HepG2 (cell line): ENCODE measurements around the gene HARBI1. TPM values are rescaled to one million over a fixed set of nuclear protein-coding genes. Genes with fewer than 3 reads are reported as not detected.

Source experiments
- ATAC-seq: fragments of 200-7000 bp; cut with Tn5 transposase; 3 replicates; pipeline ENCODE4 v1.9.1; 2020; ENCODE audit warnings: mild to moderate bottlenecking, moderate library complexity
- BruUV-seq: library from RNA; stranded (reverse); fragments of 400-500 nt; replicated peaks from 2 replicates; lab custom pipeline; 2021; lab: Mats Ljungman, UMichigan
- CTCF ChIA-PET: fragments of 300-600 bp; formaldehyde crosslinking; extraction: SDS; loops from one replicate; lab custom pipeline; 2021; ENCODE audit warnings: low total read pairs, inconsistent platforms, low intra/inter-chr PET ratio; lab: Yijun Ruan, JAX
- POLR2A ChIA-PET: fragments of 350-600 bp; sonication (Branson Sonifier 250); formaldehyde crosslinking; loops from one replicate; lab custom pipeline; 2020; ENCODE audit warnings: antibody characterized with exemption, inconsistent platforms; lab: Yijun Ruan, JAX
- DNase-seq: peaks from one replicate; pipeline ENCODE4 v3.0.0-alpha.2; 2015; ENCODE audit warnings: low spot score
- FAIRE-seq: peaks from 3 replicates; lab custom pipeline; 2011; peaks lifted over from hg19 to GRCh38; lab: Jason Lieb, UNC
- H2AFZ ChIP-seq: one replicate; pipeline ENCODE4 v1.6.1; 2011; ENCODE audit warnings: low read length, inconsistent platforms
- H3K27ac ChIP-seq: fragments of 300-600 bp; 3 replicates; pipeline ENCODE4 v1.8.0; 2011; ENCODE audit warnings: mixed run types, mild to moderate bottlenecking, mixed read lengths, low read length, inconsistent platforms; ENCODE audit not compliant: insufficient read depth; ENCODE audit errors: extremely low read length
- H3K27me3 ChIP-seq, 2 experiments: fragments of 200-600 bp in 1 of 2; 2 replicates in 1 of 2; 3 replicates in 1 of 2; pipeline versions ENCODE4 v1.6.0 to v1.8.0; 2011; ENCODE audit warnings: low read length in 2 of 2, mild to moderate bottlenecking in 2 of 2, moderate library complexity in 2 of 2, inconsistent platforms in 1 of 2; ENCODE audit not compliant: insufficient read depth in 2 of 2, control insufficient read depth in 1 of 2
- H3K36me3 ChIP-seq, 2 experiments: fragments of 200-600 bp in 1 of 2; replicated peaks in 1 of 2; 2 replicates in 1 of 2; 3 replicates in 1 of 2; pipeline versions ENCODE4 v1.5.1 to v1.8.0; 2011; ENCODE audit warnings: low read length in 2 of 2, inconsistent platforms in 1 of 2; ENCODE audit not compliant: insufficient read depth in 2 of 2, control insufficient read depth in 1 of 2
- H3K4me1 ChIP-seq: 2 replicates; pipeline ENCODE4 v1.5.1; 2012; ENCODE audit warnings: low read length, inconsistent platforms; ENCODE audit not compliant: insufficient read depth
- H3K4me2 ChIP-seq: 2 replicates; pipeline ENCODE4 v1.6.0; 2011; ENCODE audit warnings: low read depth, low read length, inconsistent platforms
- H3K4me3 ChIP-seq, 3 experiments: fragments of 200-600 bp in 1 of 3; sonication (generic), shearing (Covaris generic) in 1 of 3; replicated peaks in 1 of 3; 2 replicates each; pipeline ENCODE4 v1.5.1; 2011 to 2016; ENCODE audit warnings: low read length in 3 of 3, inconsistent platforms in 2 of 3, low read depth in 2 of 3, mild to moderate bottlenecking in 2 of 3, control low read depth in 1 of 3, mixed read lengths in 1 of 3; ENCODE audit not compliant: insufficient read depth in 1 of 3
- H3K79me2 ChIP-seq: one replicate; pipeline ENCODE4 v1.6.1; 2011; ENCODE audit warnings: low read length, inconsistent platforms; ENCODE audit not compliant: insufficient read depth
- H3K9ac ChIP-seq: 2 replicates; pipeline ENCODE4 v1.6.0; 2011; ENCODE audit warnings: mild to moderate bottlenecking, low read depth, low read length, inconsistent platforms; ENCODE audit not compliant: insufficient read depth
- H3K9me3 ChIP-seq: 2 replicates; pipeline ENCODE4 v1.5.1; 2012; ENCODE audit warnings: mild to moderate bottlenecking, low read length
- H4K20me1 ChIP-seq: 2 replicates; pipeline ENCODE4 v1.6.0; 2011; ENCODE audit warnings: inconsistent platforms, mild to moderate bottlenecking, low read length, moderate library complexity; ENCODE audit not compliant: insufficient read depth
- DRAP1 ChIP-seq: IDR thresholded peaks from 2 replicates; pipeline ENCODE4 v1.6.1; 2016; ENCODE audit warnings: missing genetic modification reagents, missing compliant biosample characterization
- HDAC2 ChIP-seq: sonication (generic); formaldehyde crosslinking; IDR thresholded peaks from 2 replicates; pipeline ENCODE4 v1.4.0; 2020; ENCODE audit warnings: missing genetic modification reagents
- HNRNPK ChIP-seq: fragments of 200-400 bp; formaldehyde crosslinking; IDR thresholded peaks from 2 replicates; pipeline ENCODE4 v1.6.1; 2018; ENCODE audit warnings: low read length, low read depth, moderate library complexity, mild to moderate bottlenecking; ENCODE audit not compliant: poor library complexity, severe bottlenecking
- HOXA5 ChIP-seq: sonication (generic); formaldehyde crosslinking; IDR thresholded peaks from 2 replicates; pipeline ENCODE4 v1.4.0; 2020; ENCODE audit warnings: missing genetic modification reagents
- NFRKB ChIP-seq: fragments of 450-650 bp; IDR thresholded peaks from 2 replicates; pipeline ENCODE4 v1.6.1; 2017
- NRL ChIP-seq: sonication (generic); formaldehyde crosslinking; IDR thresholded peaks from 2 replicates; pipeline ENCODE4 v1.5.0; 2020; ENCODE audit warnings: missing genetic modification reagents, mild to moderate bottlenecking, moderate library complexity, borderline replicate concordance
- TCF7L2 ChIP-seq: IDR thresholded peaks from 2 replicates; pipeline ENCODE4 v1.6.1; 2011; ENCODE audit warnings: mild to moderate bottlenecking, low read depth, low read length, moderate library complexity
- ZFP37 ChIP-seq: sonication (generic); formaldehyde crosslinking; IDR thresholded peaks from 2 replicates; pipeline ENCODE4 v1.4.0; 2020; ENCODE audit warnings: missing genetic modification reagents, borderline replicate concordance
- ZNF460 ChIP-seq: sonication (generic); formaldehyde crosslinking; IDR thresholded peaks from 2 replicates; pipeline ENCODE4 v1.5.1; 2020; ENCODE audit warnings: missing genetic modification reagents, mild to moderate bottlenecking, borderline replicate concordance
- ZNF615 ChIP-seq: sonication (generic); formaldehyde crosslinking; IDR thresholded peaks from 2 replicates; pipeline ENCODE4 v1.5.0; 2020; ENCODE audit warnings: mild to moderate bottlenecking, missing genetic modification reagents, borderline replicate concordance
- WGBS: methylation state at CpG from one replicate; pipeline ENCODE4 v1.1.6; 2017; ENCODE audit warnings: low lambda C conversion rate; 5-methylcytosine and 5-hydroxymethylcytosine counted together
- in situ Hi-C: cut with HindIII; loops from 2 replicates; pipeline ENCODE4 v1.10.0; 2017; ENCODE audit warnings: low pct_unique_long_range_greater_than_20kb; ENCODE audit not compliant: extremely low pct_ligation_motif_present
- intact Hi-C: fragments of 100-400 bp; cut with micrococcal nuclease; formaldehyde crosslinking; loops from one replicate; pipeline ENCODE4 v1.10.0; 2022; ENCODE audit not compliant: unreplicated experiment
- polyA plus RNA-seq, 8 experiments: library from polyadenylated mRNA; depleted of rRNA in 3 of 8; stranded (reverse) in 7 of 8; unstranded in 1 of 8; fragments of >200 nt; fragmentation: Illumina TruSeq in 4 of 8; extraction: Trizol in 4 of 8; gene quantifications; 2 replicates each; pipeline versions ENCODE4 v1.2.1 to v1.2.3, GENCODE V29; 2011 to 2016; ENCODE audit warnings: low read depth in 4 of 8, missing spikeins in 1 of 8, mixed read lengths in 1 of 8; ENCODE audit not compliant: insufficient read depth in 1 of 8
- total RNA-seq, 5 experiments: library from RNA; depleted of rRNA; stranded (reverse); fragments of >200 nt; fragmentation: Illumina TruSeq; extraction: Trizol; gene quantifications; 2 replicates each; pipeline ENCODE4 v1.2.3, GENCODE V29; 2016; ENCODE audit warnings: low read depth in 1 of 5

Gene HARBI1
- total and polyA plus RNA-seq, 2 of the 13 experiments (the other 11 are each of a cell fraction or from before 2014, with no cell fraction given), result 2.5 to 4.8 TPM

- Histone ChIP-seq H3K4me2 (no peak overlapping the region), H3K4me3 (no peak overlapping the region), H3K9ac (no peak overlapping the region), H3K4me1 (peaks cover 26% of the 10 kb centered on the region), H3K79me2 (peaks cover 7% of the 10 kb centered on the region), H2AFZ (no peak overlapping the region), H3K9me3 (no peaks in the 10 kb centered on the region), H3K27ac (no peak overlapping the region), H3K36me3 (peaks cover 7 to 47% of the 10 kb centered on the region in 2 experiments; a peak in 4 of 5 replicates), H3K27me3 (no peaks in the 10 kb centered on the region), H4K20me1 (no peaks in the 10 kb centered on the region)
- FAIRE-seq (no peak), ATAC-seq (no peak), DNase-seq (no peak)
- WGBS, result 94% methylated on average over 1 of the region's 1 CpG
- BruUV-seq, result TSS peak; percentile 39
- in situ Hi-C loops (no loop called here), intact Hi-C loops (no loop called here)
- TF ChIP-seq TCF7L2 (no peak), NRL (CRISPR knock-in tag) (no peak), NFRKB (no peak), DRAP1 (CRISPR knock-in tag) (no peak), HDAC2 (CRISPR knock-in tag) (no peak), ZNF460 (CRISPR knock-in tag) (no peak), HOXA5 (CRISPR knock-in tag) (no peak), ZFP37 (CRISPR knock-in tag) (no peak)
- POLR2A ChIA-PET, result no interaction called here
- CTCF ChIA-PET, result no interaction called here
Observed at GRCh38 chr11:46632502-46632901, 15.5 kb upstream of the HARBI1 start.

- Histone ChIP-seq H3K36me3 (peaks cover 7 to 42% of the 10 kb centered on the region in 2 experiments; a peak in 4 of 5 replicates), H3K79me2 (peaks cover 5% of the 10 kb centered on the region), H3K4me2 (no peak overlapping the region), H3K27me3 (no peaks in the 10 kb centered on the region), H3K9me3 (no peaks in the 10 kb centered on the region), H4K20me1 (no peaks in the 10 kb centered on the region), H3K27ac (no peak overlapping the region), H2AFZ (no peak overlapping the region), H3K9ac (no peak overlapping the region), H3K4me1 (peaks cover 26% of the 10 kb centered on the region), H3K4me3 (no peak overlapping the region)
- FAIRE-seq (no peak), ATAC-seq (no peak), DNase-seq (no peak)
- CTCF ChIA-PET, result no interaction called here
- no TSS peak for BruUV-seq
- POLR2A ChIA-PET, result no interaction called here
- intact Hi-C loops, result no loop called here
- 95% methylated on average over 2 of the region's 2 CpGs for WGBS
- in situ Hi-C loops, result no loop called here
- TF ChIP-seq HNRNPK (no peak), ZNF615 (CRISPR knock-in tag) (no peak)
Observed at GRCh38 chr11:46631676-46632075, 14.6 kb upstream of the HARBI1 start.
